ENCODE measurements around the gene TAAR6. TPM values are rescaled to one million over a fixed set of nuclear protein-coding genes. Genes with fewer than 3 reads are reported as not detected.

Gene TAAR6
- total and polyA plus RNA-seq, 2 of the 8 experiments (the other 6 are each of a cell fraction or from before 2014, with no cell fraction given): 0.06 TPM; not detected in 1

- H3K23me2 ChIP-seq (ENCODE audit: low read depth, low read length): no peaks in the 10 kb centered on the region
- H2AK5ac ChIP-seq (ENCODE audit: low read depth, low read length): no peak overlapping the region
- no peaks in the 10 kb centered on the region for H3K79me2 ChIP-seq (ENCODE audit: control insufficient read depth in 1 of 2, insufficient read depth in 2 of 2, low read length in 2 of 2)
- H4K91ac ChIP-seq (replicated peaks; ENCODE audit: insufficient read length, low read length): no peak overlapping the region
- ChIA-PET CTCF (ENCODE audit: partially characterized antibody) (interaction anchor here (1.1 kb wide), 1 partner anchor 175 kb away, joined by 3 read pairs; no protein-coding TSS in a partner anchor), POLR2A (ENCODE audit: partially characterized antibody) (no interaction called here)
- DNase-seq (ENCODE audit: low read depth in 1 of 2, low spot score in 2 of 2) (no peak), FAIRE-seq (no peak)
- no peaks in the 10 kb centered on the region for H3K79me1 ChIP-seq (ENCODE audit: low read depth, low read length)
- H4K8ac ChIP-seq (ENCODE audit: extremely low read depth, insufficient read depth, low read length): no peak overlapping the region
- no peak overlapping the region for H3K18ac ChIP-seq (ENCODE audit: extremely low read depth, low read length)
- H2BK120ac ChIP-seq (replicated peaks; ENCODE audit: low read depth, low read length): no peak overlapping the region
- no peaks in the 10 kb centered on the region for H3K27me3 ChIP-seq (replicated peaks in 1 of 4; ENCODE audit: control insufficient read depth in 3 of 4, extremely low read depth in 1 of 4, insufficient read depth in 3 of 4, low read length in 3 of 4)
- H3K27ac ChIP-seq (ENCODE audit: low read depth, low read length): no peak overlapping the region
- no peak overlapping the region for H2AFZ ChIP-seq (ENCODE audit: low read length)
- WGBS, 2 experiments (ENCODE audit: extremely low coverage in 1 of 2, insufficient coverage in 1 of 2, insufficient read length in 1 of 2, insufficient replicate concordance in 2 of 2, low coverage in 1 of 2, low lambda C conversion rate in 2 of 2, missing lambda C conversion rate in 1 of 2): 85% methylated on average over 2 of the region's 2 CpGs; no CpG with 5 or more reads in 1 of the 2 experiments
- H4K5ac ChIP-seq (ENCODE audit: insufficient read length, low read depth, low read length): no peak overlapping the region
- no peak overlapping the region for H2BK12ac ChIP-seq (ENCODE audit: low read depth, low read length)
- no peak overlapping the region for H3K4me3 ChIP-seq (ENCODE audit: extremely low read depth in 1 of 4, insufficient read depth in 2 of 4, low read depth in 3 of 4, low read length in 4 of 4)
- H3K23ac ChIP-seq (ENCODE audit: insufficient read length): no peak overlapping the region
- H2BK20ac ChIP-seq (ENCODE audit: low read length): no peak overlapping the region
- H2BK5ac ChIP-seq (ENCODE audit: low read depth, low read length): no peak overlapping the region
- H3K4ac ChIP-seq (replicated peaks; ENCODE audit: insufficient read length, low read depth, low read length): no peak overlapping the region
- H3K36me3 ChIP-seq (ENCODE audit: control insufficient read depth in 2 of 4, insufficient read depth in 4 of 4, low read length in 3 of 4): no peaks in the 10 kb centered on the region
- no peak overlapping the region for H3K4me2 ChIP-seq (ENCODE audit: insufficient read depth in 1 of 2, low read depth in 2 of 2, low read length in 2 of 2)
- no peak overlapping the region for H3K9ac ChIP-seq (replicated peaks in 1 of 4; ENCODE audit: extremely low read depth in 1 of 4, low read depth in 3 of 4, low read length in 3 of 4)
- H3K56ac ChIP-seq (replicated peaks; ENCODE audit: insufficient read length, low read depth, low read length): no peak overlapping the region
- H4K20me1 ChIP-seq (replicated peaks in 1 of 2; ENCODE audit: control insufficient read depth in 1 of 2, insufficient read depth in 2 of 2, low read length in 2 of 2): no peaks in the 10 kb centered on the region
- no peaks in the 10 kb centered on the region for H3K4me1 ChIP-seq (replicated peaks in 1 of 4; ENCODE audit: control insufficient read depth in 3 of 4, insufficient read depth in 4 of 4, low read length in 3 of 4)
- H3K9me3 ChIP-seq (ENCODE audit: insufficient read depth in 2 of 2, low read depth in 1 of 2, low read length in 1 of 2): no peaks in the 10 kb centered on the region
- no peak overlapping the region for H2BK15ac ChIP-seq (ENCODE audit: low read length)
- no peak overlapping the region for H3K14ac ChIP-seq (ENCODE audit: insufficient read length)
- no peak for TF ChIP-seq CHD2 (IDR thresholded peaks at IDR 0.05; ENCODE audit: low read length)
- TF ChIP-seq POLR2AphosphoS5 (IDR thresholded peaks at IDR 0.05; ENCODE audit: low read depth, low read length): no peak
- TF ChIP-seq PHF8 (conservative IDR thresholded peaks at IDR 0.05; ENCODE audit: low read depth, low read length): no peak
- no peak for TF ChIP-seq MAX (IDR thresholded peaks at IDR 0.05)
- TF ChIP-seq BACH1 (IDR thresholded peaks at IDR 0.05; ENCODE audit: low read length): no peak
- no peak for TF ChIP-seq BRCA1 (IDR thresholded peaks at IDR 0.05; ENCODE audit: low read depth, low read length)
- no peak for TF ChIP-seq ASH2L (IDR thresholded peaks at IDR 0.05; ENCODE audit: low read length)
- no peak for TF ChIP-seq SAP30 (IDR thresholded peaks at IDR 0.05; ENCODE audit: insufficient read depth, insufficient replicate concordance, low read length)
- TF ChIP-seq CHD1 (IDR thresholded peaks at IDR 0.05; ENCODE audit: low read depth, low read length): no peak
- TF ChIP-seq TCF12 (IDR thresholded peaks at IDR 0.05; ENCODE audit: low read depth, low read length): no peak
- TF ChIP-seq FOSL1 (IDR thresholded peaks at IDR 0.05; ENCODE audit: insufficient read depth, low read depth, low read length): no peak
- no peak for TF ChIP-seq CREB1 (IDR thresholded peaks at IDR 0.05)
- no peak for TF ChIP-seq JUN (IDR thresholded peaks at IDR 0.05; ENCODE audit: low read depth, low read length)
- no peak for TF ChIP-seq RFX5 (IDR thresholded peaks at IDR 0.05; ENCODE audit: borderline replicate concordance, low read depth, low read length)
- TF ChIP-seq SIRT6 (IDR thresholded peaks at IDR 0.05; ENCODE audit: low read length): no peak
- TF ChIP-seq SUZ12 (IDR thresholded peaks at IDR 0.05; ENCODE audit: low read length): no peak
- no peak for TF ChIP-seq KDM1A (IDR thresholded peaks at IDR 0.05; ENCODE audit: borderline replicate concordance, low read length)
These were observed 22.7 kb downstream of the TAAR6 start for GRCh38 chr6:132592855-132593254.
